HFF-Myc (cell line): ENCODE data around the gene CCNI2.

ENCODE experiments used
- DNase-seq: peaks from one replicate; pipeline ENCODE4 v3.0.0-alpha.2; 2011; ENCODE audit warnings: low read depth; ENCODE audit errors: extremely low read depth
- H3K4me3 ChIP-seq: replicated peaks from 2 replicates; pipeline ENCODE4 v1.5.1; 2011; ENCODE audit warnings: low read depth, mild to moderate bottlenecking, control low read depth, low read length
- TF ChIP-seq, protein P1 (sequence below): IDR thresholded peaks from 2 replicates; pipeline ENCODE4 v1.5.1; 2012; ENCODE audit warnings: mild to moderate bottlenecking, low read depth, low read length, control low read depth; ENCODE audit errors: missing control alignments

The CCNI2 gene

DNA sequence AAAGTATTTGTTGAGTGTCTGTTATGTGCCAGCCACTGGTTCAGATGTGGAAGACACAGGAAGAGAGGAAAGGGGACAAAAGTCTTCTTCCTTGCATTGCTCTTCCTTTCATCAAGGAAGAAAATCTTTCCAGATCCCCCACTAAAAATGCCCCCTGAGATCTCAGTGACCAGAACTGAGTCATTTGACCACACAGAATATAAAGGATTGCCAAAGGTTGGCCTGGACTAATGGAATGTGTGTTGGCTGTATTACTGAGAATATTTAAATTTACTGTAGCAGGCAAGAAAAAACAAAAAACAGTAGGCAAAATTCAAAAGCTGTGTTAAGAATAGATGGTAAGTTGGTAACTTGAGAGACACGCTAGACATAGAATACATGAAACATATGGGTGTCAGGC is 39.9 kb downstream of the CCNI2 start:
- DNase-seq, result no peak
- TF ChIP-seq, protein P1, sequence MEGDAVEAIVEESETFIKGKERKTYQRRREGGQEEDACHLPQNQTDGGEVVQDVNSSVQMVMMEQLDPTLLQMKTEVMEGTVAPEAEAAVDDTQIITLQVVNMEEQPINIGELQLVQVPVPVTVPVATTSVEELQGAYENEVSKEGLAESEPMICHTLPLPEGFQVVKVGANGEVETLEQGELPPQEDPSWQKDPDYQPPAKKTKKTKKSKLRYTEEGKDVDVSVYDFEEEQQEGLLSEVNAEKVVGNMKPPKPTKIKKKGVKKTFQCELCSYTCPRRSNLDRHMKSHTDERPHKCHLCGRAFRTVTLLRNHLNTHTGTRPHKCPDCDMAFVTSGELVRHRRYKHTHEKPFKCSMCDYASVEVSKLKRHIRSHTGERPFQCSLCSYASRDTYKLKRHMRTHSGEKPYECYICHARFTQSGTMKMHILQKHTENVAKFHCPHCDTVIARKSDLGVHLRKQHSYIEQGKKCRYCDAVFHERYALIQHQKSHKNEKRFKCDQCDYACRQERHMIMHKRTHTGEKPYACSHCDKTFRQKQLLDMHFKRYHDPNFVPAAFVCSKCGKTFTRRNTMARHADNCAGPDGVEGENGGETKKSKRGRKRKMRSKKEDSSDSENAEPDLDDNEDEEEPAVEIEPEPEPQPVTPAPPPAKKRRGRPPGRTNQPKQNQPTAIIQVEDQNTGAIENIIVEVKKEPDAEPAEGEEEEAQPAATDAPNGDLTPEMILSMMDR, result no peak
- H3K4me3 ChIP-seq, result no peak overlapping the region

DNA sequence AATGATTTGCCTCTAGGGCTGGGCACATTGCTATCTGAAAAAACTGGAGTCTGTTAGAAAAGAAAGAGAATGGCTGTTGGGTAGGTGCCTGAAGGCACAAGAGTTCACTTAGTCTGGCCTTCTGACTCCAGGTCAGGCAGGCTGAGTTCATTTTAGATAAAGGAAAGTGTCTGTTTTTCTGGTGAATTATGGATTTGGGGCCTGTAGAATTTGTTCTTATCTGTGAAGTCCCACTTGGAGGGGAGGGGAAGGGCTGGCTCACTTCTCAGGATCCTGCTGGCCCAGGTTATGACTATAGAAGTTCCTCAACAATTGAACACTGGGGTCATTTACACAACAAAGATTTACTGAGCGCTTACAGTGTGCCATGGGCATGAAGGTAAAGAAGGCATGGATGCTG is 41.3 kb downstream of the CCNI2 start:
- TF ChIP-seq, protein P1, result no peak
- no peak for DNase-seq
- H3K4me3 ChIP-seq, result no peak overlapping the region

DNA sequence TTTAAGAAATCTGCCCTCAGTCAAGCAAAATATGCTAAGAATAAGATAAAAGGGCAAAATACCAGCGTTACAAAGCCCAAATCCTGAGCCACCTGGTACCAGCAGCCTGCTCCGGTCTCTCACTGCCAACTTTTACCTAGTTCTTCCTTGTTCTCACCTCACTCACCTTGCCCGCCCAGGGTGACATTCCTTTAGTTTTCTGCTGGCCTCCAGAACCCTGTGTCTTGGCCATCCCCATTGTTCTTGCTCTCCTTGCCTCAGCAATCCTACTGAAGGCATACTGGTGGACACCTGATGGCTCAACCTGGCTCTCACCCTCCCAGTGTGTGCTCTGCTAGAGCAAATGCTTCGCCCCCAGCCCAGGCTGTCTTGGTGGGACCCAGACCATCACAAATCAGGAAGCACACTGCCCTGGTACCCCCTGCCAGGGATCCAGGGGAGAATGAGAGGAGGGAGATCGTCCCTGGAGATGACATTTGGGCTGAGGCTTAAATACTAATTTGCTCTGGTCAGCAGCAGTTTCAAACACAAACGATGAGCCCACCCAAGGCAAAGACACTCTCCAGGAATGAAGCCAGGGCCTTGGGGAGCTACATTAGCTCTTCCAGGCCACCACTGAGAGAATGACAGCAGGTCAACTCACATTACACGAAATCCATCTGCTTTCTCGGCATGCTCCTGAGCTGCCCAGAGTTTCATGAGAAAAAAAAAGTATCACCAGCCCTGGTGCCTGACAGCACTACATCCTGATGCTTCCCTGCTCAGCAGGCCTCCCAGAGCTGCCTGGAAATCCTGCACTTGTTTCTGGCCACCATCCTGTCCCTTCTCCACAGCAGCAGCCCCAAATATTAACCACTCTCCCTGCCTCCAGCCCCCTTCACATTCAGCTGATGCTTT is 42.0 kb downstream of the CCNI2 start:
- no peak for DNase-seq
- TF ChIP-seq, protein P1, result no peak
- H3K4me3 ChIP-seq, result no peak overlapping the region

DNA sequence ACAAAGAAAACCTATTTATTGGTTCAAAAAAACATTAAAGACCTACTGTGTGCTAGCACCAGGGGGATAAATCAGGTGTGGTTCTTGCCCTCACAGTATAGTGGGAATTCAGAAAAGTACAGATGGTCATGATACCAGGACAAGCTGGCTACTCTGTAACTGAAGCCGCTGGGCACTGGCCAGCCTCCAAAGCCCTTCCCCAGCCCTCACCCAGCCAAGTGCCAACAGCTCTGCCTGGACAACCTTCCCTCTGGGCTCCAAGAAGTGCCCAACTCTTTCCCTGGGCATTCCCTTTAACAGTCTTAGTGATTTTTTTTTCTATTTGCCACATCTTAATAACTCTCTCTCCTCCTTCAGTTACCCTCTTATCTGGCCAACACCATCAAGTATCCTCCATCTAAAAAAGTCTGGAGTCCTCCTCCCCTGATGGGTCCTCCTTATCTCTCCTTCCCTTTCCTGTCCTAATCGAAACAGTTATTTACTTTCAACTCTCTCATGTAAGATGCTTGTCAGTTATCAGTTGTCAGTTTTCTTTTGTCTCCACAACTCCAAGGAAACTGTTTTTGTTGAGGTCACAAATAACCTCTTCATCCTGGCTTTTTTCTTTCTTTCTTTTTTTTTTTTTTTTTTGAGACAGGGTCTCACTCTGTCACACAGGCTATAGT is 43.1 kb downstream of the CCNI2 start:
- H3K4me3 ChIP-seq, result no peak overlapping the region
- no peak for DNase-seq
- TF ChIP-seq, protein P1, result no peak

DNA sequence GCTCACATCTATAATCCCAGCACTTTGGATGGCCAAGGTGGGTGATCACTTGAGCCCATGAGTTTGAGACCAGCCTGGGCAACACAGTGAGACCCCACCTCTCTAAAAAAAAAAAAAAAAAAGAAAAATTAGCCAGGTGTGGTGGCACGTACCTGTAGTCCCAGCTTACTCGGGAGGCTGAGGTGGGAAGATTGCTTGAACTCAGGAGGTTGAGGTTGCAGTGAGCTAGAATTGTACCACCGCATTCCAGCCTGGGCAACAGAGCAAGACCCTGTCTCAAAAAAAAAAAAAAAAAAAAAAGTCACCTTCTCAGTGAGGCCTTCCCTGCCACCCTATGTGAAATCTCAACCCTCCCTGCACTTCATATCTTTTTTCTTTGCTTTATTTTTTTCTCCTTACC is 43.8 kb downstream of the CCNI2 start:
- TF ChIP-seq, protein P1, result no peak
- DNase-seq, result no peak
- no peak overlapping the region for H3K4me3 ChIP-seq

DNA sequence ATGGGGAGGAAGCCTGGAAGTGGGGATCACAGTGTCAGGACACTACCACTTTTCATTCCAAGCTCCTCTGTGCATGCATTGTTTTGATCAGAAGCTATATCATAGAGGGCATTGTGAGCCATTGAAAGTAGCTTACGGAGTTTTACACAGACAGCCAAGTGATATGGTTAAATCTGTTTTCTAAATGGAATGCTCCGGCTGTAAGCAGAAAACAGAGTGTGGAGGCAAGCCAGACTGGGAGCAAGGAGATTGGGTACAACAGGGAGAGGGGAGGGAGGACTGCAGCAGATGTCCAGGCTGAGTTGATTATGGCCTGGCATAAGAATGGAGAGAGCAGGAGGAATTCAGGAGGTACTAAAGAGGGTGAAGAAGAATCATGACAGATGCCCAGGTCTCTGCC is 50.4 kb downstream of the CCNI2 start:
- DNase-seq, result no peak
- H3K4me3 ChIP-seq, result no peak overlapping the region
- TF ChIP-seq, protein P1, result no peak

DNA sequence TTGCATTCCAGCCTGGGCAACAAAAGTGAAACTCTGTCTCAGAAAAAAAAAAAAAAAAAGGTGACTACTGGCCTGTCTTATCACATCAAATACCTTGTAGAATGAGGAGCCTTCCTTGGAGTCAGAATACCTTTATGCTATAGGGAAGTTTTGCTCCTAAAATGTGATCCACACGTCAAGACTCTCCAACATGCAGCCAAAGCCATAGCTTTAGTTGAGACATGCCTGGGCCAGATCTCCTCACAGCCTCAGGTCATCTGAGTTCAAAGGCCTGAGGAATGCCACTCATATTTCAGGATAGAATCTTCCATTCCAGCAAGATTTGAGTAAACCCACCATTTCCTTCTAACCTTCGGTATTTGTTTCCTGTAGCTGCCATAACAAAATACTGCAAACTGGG is 52.2 kb downstream of the CCNI2 start:
- no peak for DNase-seq

More for the DNA sequence above, 52.2 kb downstream of the CCNI2 start:
- TF ChIP-seq, protein P1, result no peak
- no peak overlapping the region for H3K4me3 ChIP-seq
